GM21528 (cell line): ENCODE results near the gene NFATC4.

ENCODE experiments used
- ATAC-seq: cut with Tn5 transposase; IDR thresholded peaks from one replicate; pipeline ENCODE4 v1.9.1; 2021; ENCODE audit warnings: mild to moderate bottlenecking, moderate library complexity; ENCODE audit not compliant: unreplicated experiment, low FRiP score

NFATC4 gene

DNA sequence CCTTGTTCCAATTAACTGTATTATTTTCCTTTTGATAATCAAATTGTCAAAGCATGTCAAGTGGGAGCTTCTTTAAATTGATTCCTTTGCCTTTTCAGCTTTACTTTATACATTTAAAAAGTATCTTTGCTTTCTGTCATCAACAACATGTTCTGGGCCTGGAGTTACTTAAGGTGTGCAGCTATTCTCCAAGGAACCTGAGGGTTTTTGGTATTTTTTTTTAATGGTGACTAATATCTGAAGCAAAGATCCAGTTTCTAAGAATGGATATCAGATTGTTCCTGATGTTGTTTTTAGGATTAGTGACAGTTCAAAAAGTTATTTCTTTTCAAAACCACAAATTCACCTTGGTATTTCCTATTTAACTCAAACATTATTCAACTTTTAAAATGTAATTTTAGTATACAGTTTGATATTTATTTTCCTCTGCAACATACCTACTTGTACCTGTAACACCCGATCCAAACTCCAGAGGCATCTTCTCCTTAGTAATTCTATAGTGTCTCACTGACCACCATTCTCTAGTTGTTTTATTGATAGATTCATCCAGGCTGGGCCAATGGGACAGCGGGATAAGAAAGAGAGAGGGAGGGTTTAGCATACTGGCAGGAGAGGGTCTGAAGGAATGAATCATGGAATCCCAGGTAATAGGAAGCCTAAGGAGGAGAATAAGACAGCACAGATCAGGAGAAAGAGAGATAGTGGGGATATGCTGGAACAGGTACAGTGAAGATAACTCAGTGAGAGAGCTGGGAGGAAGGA, 58.3 kb downstream of the NFATC4 start:
- ATAC-seq = no peak

DNA sequence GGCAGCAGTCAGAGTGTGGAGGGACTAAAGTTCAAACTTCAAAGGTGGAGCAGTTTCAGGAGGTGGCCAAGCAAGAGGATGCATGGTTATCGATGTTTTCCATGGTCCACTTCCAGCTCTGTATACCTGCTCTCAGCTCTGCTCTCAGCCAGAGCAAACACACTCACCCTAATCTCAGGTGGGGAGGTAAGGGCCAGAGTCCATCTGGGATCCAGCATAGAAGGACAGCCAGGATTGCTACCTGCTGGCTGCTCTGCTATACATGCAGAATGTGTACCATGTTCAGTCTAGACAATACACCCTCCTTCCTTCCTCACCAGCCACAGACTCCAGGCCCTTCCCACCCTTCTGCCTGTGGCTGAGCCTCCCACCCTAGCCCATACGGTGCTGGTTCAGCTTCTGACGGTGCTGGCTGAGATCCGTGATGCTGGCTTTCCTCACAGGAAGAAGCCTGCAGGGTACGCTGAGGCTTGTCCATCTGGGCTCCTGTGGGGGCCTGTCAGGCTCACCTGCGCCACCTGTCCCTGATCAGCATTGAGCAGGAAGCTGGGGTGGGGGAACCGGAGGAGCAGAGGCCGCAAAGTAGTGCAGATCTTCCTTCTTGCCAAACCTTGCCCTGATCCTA, 59.0 kb downstream of the NFATC4 start:
- no peak for ATAC-seq

DNA sequence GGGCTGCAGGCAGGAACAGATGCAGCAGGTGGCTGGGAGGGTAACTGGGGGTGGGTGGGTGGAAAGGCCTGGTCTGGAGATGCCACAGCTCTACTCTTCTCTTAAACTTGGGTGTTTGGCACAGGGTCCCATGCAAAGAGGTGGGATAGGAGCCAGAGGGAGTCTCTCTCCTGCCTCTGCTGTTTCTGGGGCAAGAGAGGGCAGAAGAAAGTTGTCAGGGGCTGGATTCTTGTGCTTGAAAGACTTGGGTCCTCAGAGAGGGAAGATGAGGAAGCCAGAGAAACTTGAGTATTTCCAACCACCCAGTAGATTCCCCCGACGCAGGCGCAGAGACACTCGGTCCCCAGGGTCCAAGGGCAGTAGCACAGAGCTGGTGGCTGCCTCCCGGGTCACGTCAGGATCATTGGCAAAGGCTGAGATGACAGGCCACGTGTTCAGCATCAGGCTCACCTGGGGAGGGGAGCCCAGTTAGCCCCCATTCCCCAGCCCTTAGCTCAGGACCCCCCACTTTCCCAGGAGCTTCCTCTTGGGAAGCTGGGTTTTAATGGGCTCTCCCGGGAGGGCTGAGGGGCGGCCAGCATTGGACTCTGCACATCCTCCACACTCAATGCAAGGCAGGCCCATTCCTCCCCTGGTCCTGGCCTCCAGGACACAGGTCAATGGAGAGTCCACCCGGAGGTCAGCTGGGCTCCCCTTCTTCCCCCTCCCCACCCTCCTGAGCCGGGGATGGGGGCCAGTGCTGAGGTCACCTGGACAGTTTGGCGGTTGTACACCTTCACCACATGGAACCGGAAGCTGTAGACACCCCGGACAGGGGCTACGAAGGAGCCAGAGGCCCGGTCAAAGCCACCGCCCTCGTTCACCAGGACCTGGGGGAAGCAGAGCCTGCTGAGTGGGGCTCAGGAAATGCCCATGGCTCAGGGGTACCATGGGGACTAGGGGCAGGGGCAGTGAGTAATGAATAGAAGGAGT, 59.8 kb downstream of the NFATC4 start:
- no peak for ATAC-seq

DNA sequence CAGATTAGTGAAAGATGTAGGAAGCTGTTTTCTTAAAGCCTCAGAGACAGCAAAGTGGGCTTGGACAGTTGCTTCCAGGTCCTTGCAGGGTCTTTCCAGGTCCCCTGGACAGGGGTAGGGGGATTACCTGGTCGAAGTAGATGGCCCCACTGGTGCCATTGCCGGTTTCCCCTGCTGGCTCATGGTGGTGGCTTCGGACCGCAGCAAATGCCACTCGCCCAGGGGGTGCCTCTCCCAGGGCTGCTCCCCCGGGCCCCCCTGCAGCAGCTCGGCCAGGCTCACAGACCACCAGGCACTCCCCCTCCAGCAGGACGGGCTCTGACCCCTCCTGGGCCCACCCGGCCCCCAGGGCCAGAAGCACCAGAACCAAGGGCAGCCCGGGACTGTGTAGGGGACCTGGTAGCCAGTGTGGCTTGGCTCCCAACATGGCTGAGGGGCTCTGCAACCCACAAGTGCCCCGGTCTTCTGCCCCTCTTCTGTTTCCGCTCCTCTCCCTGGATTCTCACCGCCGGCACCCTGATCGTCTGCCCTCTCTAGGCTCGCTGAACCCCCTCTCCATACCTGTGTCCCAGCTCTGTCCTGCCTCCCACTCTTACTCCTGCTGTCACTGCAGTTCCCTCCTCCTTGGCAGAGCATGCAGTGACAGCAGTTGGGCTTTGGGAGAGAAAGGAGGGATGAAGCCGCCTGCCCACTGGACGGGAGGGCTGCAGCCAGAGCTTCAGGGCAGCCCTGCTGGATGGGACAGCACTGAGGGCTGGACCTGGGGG, 60.8 kb downstream of the NFATC4 start:
- no peak for ATAC-seq
